ENCODE data around the gene FHIT.

DNA sequence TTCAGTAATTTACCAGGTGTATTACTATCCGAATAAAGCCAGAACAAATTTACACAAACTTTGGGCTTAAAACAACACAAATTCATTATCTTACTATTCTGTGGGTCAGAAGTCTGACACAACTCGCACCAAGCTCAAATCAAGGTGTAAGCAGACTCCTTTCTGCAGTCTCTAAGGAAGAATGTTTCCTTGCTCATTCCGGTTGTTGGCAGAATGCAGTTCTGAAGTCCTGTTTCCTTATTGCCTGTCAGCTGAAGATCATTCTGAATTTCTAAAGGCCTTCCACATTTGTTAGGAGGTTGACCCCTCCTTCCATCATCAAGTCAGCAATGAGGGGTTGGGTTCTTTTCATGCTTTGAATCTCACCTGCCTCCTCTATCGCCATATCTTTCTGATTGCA, 183.2 kb downstream of the FHIT start:
- TF ChIP-seq POLR2A (IDR thresholded peaks at IDR 0.05; ENCODE audit: low read length) (no peak), GATA1 (IDR thresholded peaks at IDR 0.05; ENCODE audit: low read depth, low read length) (no peak)

All from erythroblast (primary cell).